ENCODE data around the gene SLFN5.
"Not testable (repeated sequence)": the region's sequence is repeated elsewhere in the genome, so short reads cannot be mapped to it uniquely, and the experiment has no call there.

Gene SLFN5

GRCh38 chr17:35243561-35244340 is 879 bp downstream of the SLFN5 start:
- peak; percentile 25 for DNase-seq

GRCh38 chr17:35244341-35245195 is 1.7 kb downstream of the SLFN5 start:
- DNase-seq = peak; percentile 58

DNA sequence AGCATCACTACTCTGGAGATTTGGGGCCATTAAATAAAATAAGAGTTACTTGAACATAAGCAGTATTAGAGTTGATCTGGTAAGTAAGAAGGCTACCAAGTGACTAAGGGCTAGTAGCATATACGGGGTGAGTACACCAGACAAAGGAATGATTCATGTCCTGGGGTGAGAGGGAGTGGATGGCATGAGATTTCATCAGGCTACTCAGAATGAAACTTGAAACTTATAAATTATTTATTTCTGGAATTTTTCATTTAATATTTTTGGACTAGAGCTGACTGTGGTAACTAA is 2.3 kb downstream of the SLFN5 start:
- DNase-seq = no peak

- DNase-seq = peak; percentile 88
These were observed 9.8 kb downstream of the SLFN5 start for GRCh38 chr17:35252651-35253050.

GRCh38 chr17:35254107-35254773 is 11.4 kb downstream of the SLFN5 start:
- peak; percentile 83 for DNase-seq

- DNase-seq = no peak
These were observed 12.4 kb downstream of the SLFN5 start for GRCh38 chr17:35255316-35255715.

- DNase-seq = no peak
These were observed 13.8 kb downstream of the SLFN5 start for GRCh38 chr17:35256629-35257028.

GRCh38 chr17:35257208-35257659 is 14.4 kb downstream of the SLFN5 start:
- DNase-seq = no peak

- DNase-seq = no peak
These were observed 16.1 kb downstream of the SLFN5 start for GRCh38 chr17:35259001-35259400.

DNA sequence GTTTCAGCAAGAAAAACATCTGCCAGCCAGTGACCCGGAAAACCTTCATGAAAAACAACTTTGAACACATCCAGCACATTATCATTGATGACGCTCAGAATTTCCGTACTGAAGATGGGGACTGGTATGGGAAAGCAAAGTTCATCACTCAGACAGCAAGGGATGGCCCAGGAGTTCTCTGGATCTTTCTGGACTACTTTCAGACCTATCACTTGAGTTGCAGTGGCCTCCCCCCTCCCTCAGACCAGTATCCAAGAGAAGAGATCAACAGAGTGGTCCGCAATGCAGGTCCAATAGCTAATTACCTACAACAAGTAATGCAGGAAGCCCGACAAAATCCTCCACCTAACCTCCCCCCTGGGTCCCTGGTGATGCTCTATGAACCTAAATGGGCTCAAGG is 22.2 kb downstream of the SLFN5 start:
- DNase-seq = no peak

GRCh38 chr17:35265566-35266141 is 22.8 kb downstream of the SLFN5 start:
- no peak for DNase-seq

GRCh38 chr17:35274167-35275066 is 31.5 kb downstream of the SLFN5 start:
- not testable (repeated sequence) for DNase-seq

DNA sequence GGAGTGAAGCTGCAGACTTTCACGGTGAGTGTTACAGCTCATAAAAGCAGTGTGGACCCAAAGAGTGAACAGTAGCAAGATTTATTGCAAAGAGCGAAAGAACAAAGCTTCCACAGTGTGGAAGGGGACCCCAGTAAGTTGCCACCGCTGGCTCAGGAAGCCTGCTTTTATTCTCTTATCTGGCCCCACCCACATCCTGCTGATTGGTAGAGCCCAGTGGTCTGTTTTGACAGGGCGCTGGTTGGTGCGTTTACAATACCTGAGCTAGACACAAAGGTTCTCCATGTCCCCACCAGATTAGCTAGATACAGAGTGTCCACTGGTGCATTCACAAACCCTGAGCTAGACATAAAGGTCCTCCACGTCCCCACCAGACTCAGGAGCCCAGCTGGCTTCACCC is 35.6 kb downstream of the SLFN5 start:
- DNase-seq = not testable (repeated sequence)

DNA sequence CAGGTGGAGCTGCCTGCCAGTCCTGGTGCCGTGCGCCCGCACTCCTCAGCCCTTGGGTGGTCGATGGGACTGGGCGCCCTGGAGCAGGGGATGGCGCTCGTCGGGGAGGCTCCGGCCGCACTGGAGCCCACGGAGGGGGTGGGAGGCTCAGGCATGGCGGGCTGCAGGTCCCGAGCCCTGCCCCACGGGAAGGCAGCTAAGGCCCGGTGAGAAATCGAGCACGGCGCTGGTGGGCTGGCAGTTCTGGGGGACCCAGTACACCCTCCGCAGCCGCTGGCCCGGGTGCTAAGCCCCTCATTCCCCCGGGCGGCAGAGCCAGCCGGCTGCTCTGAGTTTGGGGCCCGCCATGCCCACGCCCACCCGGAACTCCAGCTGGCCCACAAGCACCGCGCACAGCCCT is 36.0 kb downstream of the SLFN5 start:
- DNase-seq = not testable (repeated sequence)

GRCh38 chr17:35283767-35284166 is 40.9 kb downstream of the SLFN5 start:
- DNase-seq = peak; percentile 4

GRCh38 chr17:35284955-35285354 is 42.1 kb downstream of the SLFN5 start:
- DNase-seq = no peak

GRCh38 chr17:35286120-35286781 is 43.4 kb downstream of the SLFN5 start:
- peak; percentile 62 for DNase-seq

DNA sequence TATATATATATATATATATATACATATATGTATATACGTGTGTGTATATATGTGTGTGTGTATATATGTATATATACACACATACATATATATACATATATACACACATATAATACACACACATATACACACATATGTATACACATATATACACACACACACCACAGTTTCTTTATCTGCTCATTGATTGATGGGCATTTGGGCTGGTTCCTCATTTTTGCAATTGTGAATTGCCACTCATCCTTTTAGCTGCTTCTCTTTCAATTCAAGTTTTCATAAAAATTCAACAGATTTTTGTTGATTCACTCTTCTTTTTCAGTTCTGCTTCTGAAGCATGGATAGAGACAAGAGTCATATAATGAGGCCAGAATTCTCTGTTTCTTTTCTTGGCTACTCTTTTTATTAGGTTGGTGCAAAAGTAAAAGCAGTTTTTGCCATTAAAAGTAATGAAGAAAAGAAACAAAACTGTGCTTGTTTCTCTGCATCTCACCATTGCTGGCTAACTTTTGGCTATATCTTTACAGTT is 44.5 kb downstream of the SLFN5 start:
- peak; percentile 79 for DNase-seq

DNA sequence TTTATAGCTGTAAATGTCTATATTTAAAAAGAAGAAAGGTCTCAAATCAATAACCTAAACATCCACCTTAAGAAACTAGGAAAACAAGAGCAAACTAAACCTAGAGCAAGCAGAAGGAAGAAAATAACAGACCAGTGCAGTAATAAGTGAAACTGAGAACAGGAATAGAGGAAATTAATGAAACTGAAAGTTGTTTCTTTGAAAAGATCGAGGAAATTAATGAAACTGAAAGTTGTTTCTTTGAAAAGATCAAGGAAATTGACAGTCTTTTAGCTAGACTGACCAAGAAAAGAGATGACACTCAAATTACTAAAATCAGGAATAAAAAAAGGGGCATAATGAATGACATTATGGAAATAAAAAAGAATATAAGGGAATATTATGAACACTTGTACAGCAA is 46.4 kb downstream of the SLFN5 start:
- peak; percentile 67 for DNase-seq

DNA sequence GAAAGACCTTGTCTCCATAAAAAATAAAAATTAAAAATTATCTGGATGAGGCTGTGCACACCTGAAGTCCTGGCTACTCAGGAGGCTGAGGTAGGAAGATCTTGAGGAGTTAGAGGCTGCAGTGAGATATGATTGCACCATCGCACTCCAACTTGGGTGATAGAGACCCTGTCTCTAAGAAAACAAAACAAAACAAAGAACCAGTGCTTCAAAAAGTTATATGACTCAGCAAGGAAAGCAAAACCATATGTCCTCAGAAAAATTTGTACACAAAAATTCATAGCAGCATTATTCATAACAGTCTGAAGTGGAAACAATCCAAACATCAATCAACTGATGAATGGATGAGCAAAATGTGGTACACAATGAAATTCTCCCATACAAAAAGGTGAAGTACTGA is 48.9 kb downstream of the SLFN5 start:
- DNase-seq = no peak

- peak; percentile 25 for DNase-seq
These were observed 50.4 kb downstream of the SLFN5 start for GRCh38 chr17:35293151-35293847.
